NCI-H345 (cell line): ENCODE results near the gene CREB3L2.
"Not testable (repeated sequence)": the region's sequence is repeated elsewhere in the genome, so short reads cannot be mapped to it uniquely, and the experiment has no call there.

Experiments used
- DNase-seq: peaks from one replicate; lab custom pipeline; 2025; lab: John Stamatoyannopoulos, UW

Gene CREB3L2

GRCh38 chr7:138001529-138002095, at the start of gene CREB3L2:
TSS of gene CREB3L2 (minus strand) at chr7:138002086. CDS start at chr7:138001705, 381 bp downstream.
- peak; percentile 75 for DNase-seq

GRCh38 chr7:138049505-138050116, 47.7 kb upstream of the CREB3L2 start:
- no peak for DNase-seq

- no peak for DNase-seq
Observed at GRCh38 chr7:138047907-138048306, 46.0 kb upstream of the CREB3L2 start.

- DNase-seq, result no peak
Observed at GRCh38 chr7:138044897-138045296, 43.0 kb upstream of the CREB3L2 start.

- not testable (repeated sequence) for DNase-seq
Observed at GRCh38 chr7:138040063-138040462, 38.2 kb upstream of the CREB3L2 start.

- DNase-seq, result no peak
Observed at GRCh38 chr7:138036135-138036534, 34.2 kb upstream of the CREB3L2 start.

- DNase-seq, result no peak
Observed at GRCh38 chr7:138033241-138033640, 31.4 kb upstream of the CREB3L2 start.

GRCh38 chr7:138032770-138033169, 30.9 kb upstream of the CREB3L2 start:
- no peak for DNase-seq

- no peak for DNase-seq
Observed at GRCh38 chr7:138032186-138032585, 30.3 kb upstream of the CREB3L2 start.

- DNase-seq, result no peak
Observed at GRCh38 chr7:138030679-138031351, 28.9 kb upstream of the CREB3L2 start.

GRCh38 chr7:138029941-138030340, 28.1 kb upstream of the CREB3L2 start:
- DNase-seq, result no peak

- DNase-seq, result no peak
Observed at GRCh38 chr7:138029126-138029525, 27.2 kb upstream of the CREB3L2 start.

- no peak for DNase-seq
Observed at GRCh38 chr7:138027100-138027499, 25.2 kb upstream of the CREB3L2 start.

GRCh38 chr7:138025215-138026186, 23.6 kb upstream of the CREB3L2 start:
- no peak for DNase-seq

- DNase-seq, result no peak
Observed at GRCh38 chr7:138024765-138025164, 22.9 kb upstream of the CREB3L2 start.

GRCh38 chr7:138024343-138024691, 22.4 kb upstream of the CREB3L2 start:
- DNase-seq, result no peak

- no peak for DNase-seq
Observed at GRCh38 chr7:138023618-138024342, 21.9 kb upstream of the CREB3L2 start.

GRCh38 chr7:138021889-138022288, 20.0 kb upstream of the CREB3L2 start:
- no peak for DNase-seq

- no peak for DNase-seq
Observed at GRCh38 chr7:138017992-138018391, 16.1 kb upstream of the CREB3L2 start.

GRCh38 chr7:138015096-138015495, 13.2 kb upstream of the CREB3L2 start:
- no peak for DNase-seq

- DNase-seq, result no peak
Observed at GRCh38 chr7:138014686-138015085, 12.8 kb upstream of the CREB3L2 start.

- not testable (repeated sequence) for DNase-seq
Observed at GRCh38 chr7:138014201-138014600, 12.3 kb upstream of the CREB3L2 start.
